Psoas muscle (tissue), 8 donors: ENCODE data around the gene ZNF35. TPM values are rescaled to one million over a fixed set of nuclear protein-coding genes. Genes with fewer than 3 reads are reported as not detected.
A peak's percentile ranks its signal among the peaks of the same experiment; 100 is the strongest.

Source experiments
- ATAC-seq, 4 donors: fragments of 200-7000 bp; cut with Tn5 transposase; one replicate each; pipeline ENCODE4 v1.9.1; 2020; ENCODE audit warnings: moderate library complexity in 3 of 4, mild to moderate bottlenecking in 2 of 4
- DNase-seq, 2 donors: peaks; one replicate each; pipeline ENCODE4 v3.0.0-alpha.2; 2020
- H3K27ac ChIP-seq: fragments of 200-600 bp; one replicate; pipeline ENCODE4 v1.8.0; 2022
- H3K27me3 ChIP-seq, 3 donors: fragments of 200-600 bp in 1 of 3; one replicate each; pipeline versions ENCODE4 v1.6.1 to v1.8.0; 2013 to 2022; ENCODE audit warnings: low read length in 2 of 3, mild to moderate bottlenecking in 2 of 3, moderate library complexity in 1 of 3; ENCODE audit not compliant: insufficient read depth in 3 of 3
- H3K36me3 ChIP-seq, 2 donors: fragments of 200-600 bp in 1 of 2; one replicate each; pipeline versions ENCODE4 v1.6.1 to v1.8.0; 2013 to 2022; ENCODE audit warnings: low read depth in 1 of 2, mild to moderate bottlenecking in 1 of 2, moderate library complexity in 1 of 2; ENCODE audit not compliant: insufficient read depth in 1 of 2
- H3K4me1 ChIP-seq: fragments of 200-600 bp; one replicate; pipeline ENCODE4 v1.8.0; 2022
- H3K4me3 ChIP-seq: fragments of 200-600 bp; one replicate; pipeline ENCODE4 v1.8.0; 2022; ENCODE audit warnings: mild to moderate bottlenecking
- H3K9me3 ChIP-seq: fragments of 200-600 bp; one replicate; pipeline ENCODE4 v1.8.0; 2022
- WGBS, 3 donors: extraction: QIAGEN DNeasy Blood & Tissue Kit; methylation state at CpG; one replicate each; pipeline versions ENCODE4 v1.1.6 to v1.1.7; 2013; 5-methylcytosine and 5-hydroxymethylcytosine counted together
- intact Hi-C, 2 donors: fragments of 100-400 bp; cut with DNase I; formaldehyde crosslinking; loops; one replicate each; pipeline versions ENCODE4 v1.11.0 to v1.14.2; 2022
- polyA plus RNA-seq, 3 donors: library from polyadenylated mRNA; stranded (reverse); fragments of 200-250 nt; gene quantifications; one replicate each; pipeline ENCODE4 v1.2.3, GENCODE V29; 2013
- total RNA-seq, 4 donors: library from RNA; stranded (reverse); fragmentation: NEBNext Ultra II Directional in 2 of 4; extraction: Animal tissue kit (Norgen Biotek cat#: 25700) in 2 of 4; gene quantifications; one replicate each; pipeline versions ENCODE4 v1.2.1 to v1.2.4, GENCODE V29; 2021 to 2023
- TF ChIP-seq, protein P1 (sequence below): fragments of 200-600 bp; IDR thresholded peaks from one replicate; pipeline ENCODE4 v1.8.0; 2022; ENCODE audit warnings: antibody characterized with exemption
- donor health status: healthy with polysubstance abuse.
- donor health status: DM: no; HTN: no; CAD: no; lungs with moderate emphysema.
- donor health status: Bipolar disorder and iron deficiency.
- donor health status: healthy.
- donor health status: DM: yes; HTN: yes; CAD: no.
- donor health status: DM: no; HTN: no; CAD: no.
- donor health status: DM: no; HTN: no; CAD: no.
- donor health status: DM: yes; HTN: yes; CAD: no.

ZNF35 gene
- total and polyA plus RNA-seq, 7 donors: 2.8 to 13.7 (median 4.8) TPM

DNA sequence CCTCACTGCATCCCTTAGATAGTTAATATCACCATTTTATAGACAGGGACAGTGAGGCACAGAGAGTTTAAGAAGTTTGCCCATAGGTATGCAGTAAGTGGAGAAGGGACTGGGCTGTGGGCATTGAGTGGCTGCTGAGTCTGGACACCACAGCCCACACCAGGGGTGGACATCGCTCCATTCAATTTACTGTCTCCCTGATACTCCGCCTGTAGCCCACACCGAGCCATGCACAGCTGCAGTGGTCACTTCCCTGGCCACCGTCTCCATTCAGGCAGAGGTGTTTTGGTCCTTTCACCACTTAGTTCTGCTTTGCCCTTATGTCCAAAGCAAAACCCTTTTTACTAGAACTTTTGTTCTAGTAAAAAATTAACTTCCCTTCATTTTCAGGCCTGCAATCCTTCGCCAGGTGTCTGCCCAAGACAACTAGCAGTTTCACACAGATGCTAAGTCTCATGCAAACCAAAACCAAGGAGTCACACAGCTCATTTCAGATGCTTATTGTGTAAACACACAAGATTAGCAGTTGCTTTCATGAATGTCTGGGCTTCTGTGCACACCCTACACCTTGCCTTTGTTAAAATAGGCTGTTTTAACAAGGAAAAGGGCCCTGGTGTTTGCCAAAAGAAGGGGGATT lies 30.1 kb downstream of the ZNF35 start:
- WGBS, 3 donors: 94 to 98% (median 96%) methylated on average over 5 of the region's 5 CpGs
- Histone ChIP-seq H3K27me3 (no peaks in the 10 kb centered on the region), H3K36me3 (no peaks in the 10 kb centered on the region), H3K4me1 (no peaks in the 10 kb centered on the region), H3K27ac (no peak overlapping the region), H3K9me3 (no peaks in the 10 kb centered on the region), H3K4me3 (no peak overlapping the region)
- intact Hi-C loops: no loop called here
- TF ChIP-seq, protein P1, sequence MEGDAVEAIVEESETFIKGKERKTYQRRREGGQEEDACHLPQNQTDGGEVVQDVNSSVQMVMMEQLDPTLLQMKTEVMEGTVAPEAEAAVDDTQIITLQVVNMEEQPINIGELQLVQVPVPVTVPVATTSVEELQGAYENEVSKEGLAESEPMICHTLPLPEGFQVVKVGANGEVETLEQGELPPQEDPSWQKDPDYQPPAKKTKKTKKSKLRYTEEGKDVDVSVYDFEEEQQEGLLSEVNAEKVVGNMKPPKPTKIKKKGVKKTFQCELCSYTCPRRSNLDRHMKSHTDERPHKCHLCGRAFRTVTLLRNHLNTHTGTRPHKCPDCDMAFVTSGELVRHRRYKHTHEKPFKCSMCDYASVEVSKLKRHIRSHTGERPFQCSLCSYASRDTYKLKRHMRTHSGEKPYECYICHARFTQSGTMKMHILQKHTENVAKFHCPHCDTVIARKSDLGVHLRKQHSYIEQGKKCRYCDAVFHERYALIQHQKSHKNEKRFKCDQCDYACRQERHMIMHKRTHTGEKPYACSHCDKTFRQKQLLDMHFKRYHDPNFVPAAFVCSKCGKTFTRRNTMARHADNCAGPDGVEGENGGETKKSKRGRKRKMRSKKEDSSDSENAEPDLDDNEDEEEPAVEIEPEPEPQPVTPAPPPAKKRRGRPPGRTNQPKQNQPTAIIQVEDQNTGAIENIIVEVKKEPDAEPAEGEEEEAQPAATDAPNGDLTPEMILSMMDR: no peak
- no peak for ATAC-seq
- DNase-seq: no peak

DNA sequence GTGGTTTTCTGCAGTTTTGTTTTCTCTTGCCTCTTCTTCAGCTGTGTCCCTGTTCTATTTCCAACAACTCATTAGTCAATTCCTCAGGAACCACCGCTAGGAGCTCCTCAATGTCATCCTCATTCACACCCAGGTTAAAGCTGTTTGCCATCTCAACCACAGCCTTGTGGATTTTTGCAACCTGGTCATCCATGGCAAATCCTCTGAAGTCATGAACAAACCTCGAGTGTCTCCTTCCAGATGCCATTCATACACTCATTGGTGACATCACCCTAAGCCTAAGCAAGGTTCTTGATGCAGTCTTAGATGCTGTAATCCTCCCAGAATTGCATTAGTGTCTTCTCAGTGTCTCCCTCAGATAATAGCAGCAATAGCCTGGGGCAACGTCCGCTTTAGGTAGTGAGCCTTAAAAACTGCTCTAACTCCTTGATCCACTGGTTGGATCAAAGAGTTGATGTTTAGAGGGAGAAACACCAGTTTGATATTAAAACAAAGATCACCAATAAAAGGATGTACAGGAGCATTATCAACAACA lies 32.5 kb downstream of the ZNF35 start:
- no peaks in the 10 kb centered on the region for H3K36me3 ChIP-seq
- H3K27me3 ChIP-seq: no peaks in the 10 kb centered on the region
- no peaks in the 10 kb centered on the region for H3K4me1 ChIP-seq
- no peak overlapping the region for H3K27ac ChIP-seq
- intact Hi-C loops: no loop called here
- H3K4me3 ChIP-seq: no peak overlapping the region
- WGBS, 3 donors: 96 to 100% (median 99%) methylated on average over 4 of the region's 4 CpGs
- ATAC-seq (no peak), DNase-seq (no peak)
- TF ChIP-seq, protein P1: no peak
- no peaks in the 10 kb centered on the region for H3K9me3 ChIP-seq

DNA sequence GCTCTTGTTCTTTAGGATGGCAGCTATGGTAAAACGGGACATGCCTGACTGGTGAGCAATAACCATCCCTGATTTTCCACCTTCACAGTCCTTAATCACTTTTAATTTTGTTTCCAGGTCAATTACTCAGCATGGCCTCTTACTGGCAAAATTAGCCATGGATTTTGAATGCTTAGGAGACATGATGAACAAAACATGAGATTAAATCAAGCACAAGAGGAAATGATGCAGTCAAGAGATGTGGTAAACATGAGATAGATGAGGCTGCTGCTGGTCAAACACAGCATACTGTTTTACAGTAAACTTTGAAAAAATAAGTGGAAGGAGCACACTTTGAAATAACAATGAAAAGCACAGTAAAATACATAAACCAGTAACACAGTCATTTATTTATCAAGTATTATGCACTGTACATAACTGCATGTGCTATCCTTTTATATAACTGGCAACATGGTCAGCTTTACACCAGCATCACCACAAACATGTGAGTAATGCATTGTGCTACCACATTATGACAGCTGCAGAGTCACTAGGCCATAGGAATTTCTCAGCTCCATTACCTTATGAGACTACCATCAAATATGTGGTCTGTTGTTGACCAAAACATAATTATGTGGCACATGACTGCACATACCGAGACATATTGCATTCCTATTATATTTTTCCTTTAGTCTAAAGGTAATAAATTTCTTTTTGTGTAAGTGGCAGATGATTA lies 33.8 kb downstream of the ZNF35 start:
- ATAC-seq (no peak), DNase-seq (no peak)
- no peaks in the 10 kb centered on the region for H3K4me1 ChIP-seq
- H3K4me3 ChIP-seq: no peak overlapping the region
- WGBS, 3 donors: 92 to 96% (median 92%) methylated on average over 2 of the region's 2 CpGs
- H3K27ac ChIP-seq: no peak overlapping the region
- intact Hi-C loops: no loop called here
- no peaks in the 10 kb centered on the region for H3K27me3 ChIP-seq
- no peaks in the 10 kb centered on the region for H3K36me3 ChIP-seq
- TF ChIP-seq, protein P1: no peak
- no peaks in the 10 kb centered on the region for H3K9me3 ChIP-seq

DNA sequence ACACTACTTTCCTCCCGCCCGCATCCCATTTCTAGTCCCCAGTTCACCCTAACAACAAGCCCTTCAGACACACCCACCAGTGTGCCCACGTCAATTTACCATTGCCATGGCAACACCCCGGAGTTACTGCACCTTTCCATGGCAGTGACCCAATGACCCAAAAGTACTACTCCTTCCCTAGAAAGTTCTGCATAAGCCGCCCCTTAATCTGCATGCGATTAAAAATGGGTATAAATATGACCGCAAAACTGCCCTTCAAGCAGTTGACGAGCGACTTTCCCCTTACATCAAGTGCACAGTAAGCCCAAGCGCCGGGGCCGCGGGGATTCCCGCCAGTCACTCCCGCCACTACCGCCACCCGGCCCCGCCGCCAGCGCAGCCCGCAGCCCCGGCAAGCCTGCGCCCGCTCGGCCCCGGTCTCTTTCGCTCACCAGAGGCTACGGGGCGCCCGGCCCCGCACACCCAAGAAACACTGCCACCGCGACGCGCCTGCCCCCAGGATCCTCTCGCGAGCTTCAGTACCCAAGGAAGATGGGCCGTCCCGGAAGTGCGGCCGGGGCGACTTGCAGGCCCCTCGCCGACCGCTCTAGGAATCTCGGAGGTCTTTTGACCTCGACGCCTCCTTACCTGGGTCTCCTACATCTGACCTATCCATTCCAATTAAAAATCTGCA lies 36.7 kb downstream of the ZNF35 start:
- ATAC-seq (peak; percentile 37 to 93 (median 82)), DNase-seq (peak; percentile 75 to 82)
- 2% methylated on average over 48 of the region's 48 CpGs for WGBS, 3 donors
- TF ChIP-seq, protein P1: no peak
- intact Hi-C loops: no loop called here
- Histone ChIP-seq H3K4me3 (peak overlapping the region; percentile 74), H3K27ac (peak overlapping the region; percentile 30), H3K27me3 (peaks cover 0 to 10% (median 2%) of the 10 kb centered on the region in 3 donors), H3K36me3 (no peaks in the 10 kb centered on the region), H3K4me1 (no peaks in the 10 kb centered on the region), H3K9me3 (no peaks in the 10 kb centered on the region)
